Articular chondrocyte of knee joint (primary cell): Measurements from ENCODE around the gene BEST4. TPM values are rescaled to one million over a fixed set of nuclear protein-coding genes. Genes with fewer than 3 reads are reported as not detected.
A peak's percentile ranks its signal among the peaks of the same experiment; 100 is the strongest.

Experiments used
- small RNA-seq: library from RNA; depleted of rRNA; stranded (forward); fragments of <200 nt; gene quantifications from one replicate; pipeline ENCODE3, GENCODE V24; 2012
- total RNA-seq: library from RNA; depleted of rRNA; stranded (reverse); fragments of >200 nt; gene quantifications from 2 replicates; pipeline ENCODE4 v1.2.3, GENCODE V29; 2012

Gene BEST4
- total RNA-seq, result 0.11 and 0.13 TPM in 2 replicates

DNA sequence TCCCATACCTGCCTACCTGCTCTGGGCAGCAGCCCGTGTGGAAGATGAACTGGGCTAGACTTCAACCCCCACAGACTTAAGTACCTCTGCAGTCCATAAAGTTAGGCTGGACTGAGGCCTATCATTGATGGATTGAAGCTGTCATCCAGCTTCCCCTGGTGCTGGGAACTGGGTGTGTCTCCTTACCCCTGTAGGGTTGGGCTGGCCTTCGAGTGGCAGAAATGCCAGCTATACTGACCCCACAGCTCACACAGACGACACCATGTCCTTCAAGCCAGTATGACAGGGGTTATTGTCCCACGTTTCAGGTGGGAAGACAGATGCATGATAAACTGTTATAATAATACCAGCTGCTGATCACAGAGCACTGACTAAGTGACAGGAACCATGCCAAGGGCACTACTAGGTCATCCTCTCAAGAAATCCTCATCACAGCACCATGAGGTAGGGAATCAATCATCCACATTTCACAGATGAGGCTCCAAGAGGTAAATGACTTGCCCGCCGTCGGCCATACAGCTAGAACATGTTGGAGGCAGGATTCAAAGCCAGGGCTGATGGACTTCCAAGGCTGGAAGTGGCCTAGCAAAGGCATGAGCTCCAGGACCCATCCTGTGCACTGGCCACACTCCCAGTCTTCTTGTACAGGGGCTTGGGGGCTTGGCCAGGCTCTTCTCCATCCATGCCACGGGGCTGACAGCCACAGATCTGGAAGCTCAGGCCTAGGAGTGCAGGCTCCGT lies at the start of gene BEST4:
TSS of gene BEST4 (minus strand) at position 51 of the 741 bp plus-strand sequence. CDS start 465 bp downstream, outside the sequence.

DNA sequence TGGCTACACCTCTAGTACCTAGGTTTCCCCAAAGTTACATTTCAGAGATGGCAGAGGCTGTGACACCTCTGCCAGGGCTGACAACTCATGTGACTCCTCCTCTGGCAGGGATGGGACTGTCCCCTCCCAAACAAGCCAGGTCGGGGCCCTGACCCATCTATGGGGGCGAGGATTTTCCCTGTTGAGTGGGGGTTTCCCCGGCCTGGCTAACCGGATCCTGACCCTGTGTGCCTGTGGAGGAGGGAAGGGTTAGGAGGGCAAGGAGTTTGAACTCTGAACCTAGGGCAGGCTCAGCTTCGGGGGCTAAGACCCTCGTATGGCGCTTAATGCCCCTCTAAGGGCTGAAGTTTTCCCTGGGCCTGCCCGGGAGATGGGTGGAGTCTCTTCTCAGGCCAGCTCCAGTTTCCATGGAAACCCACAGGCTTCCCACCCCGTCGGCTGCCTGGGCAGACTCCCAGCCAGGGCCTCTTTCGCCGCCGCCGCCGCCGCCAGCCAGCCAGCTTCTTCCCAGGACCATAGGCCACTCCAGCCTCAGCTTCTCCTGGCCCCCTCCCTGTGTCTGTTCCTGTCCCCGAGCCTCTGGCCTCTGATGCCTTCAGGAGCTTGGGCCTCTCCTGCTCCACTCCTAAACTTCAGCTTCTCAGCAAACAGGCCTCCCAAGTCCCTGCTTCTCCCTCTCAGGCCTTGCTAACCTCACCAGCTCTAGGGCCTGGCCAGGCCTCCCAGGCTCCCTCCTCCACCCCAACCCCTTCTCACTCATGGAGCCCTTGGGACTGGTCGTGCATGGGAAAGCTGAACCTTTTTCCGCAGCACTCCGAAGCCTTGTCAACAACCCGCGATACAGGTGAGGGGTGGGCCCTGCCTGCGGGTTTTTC lies 20.3 kb upstream of the BEST4 start, which contains the start of gene BTBD19:
TSS of gene BTBD19 (plus strand) at position 461 of the 875 bp plus-strand sequence. CDS start at position 759, 298 bp downstream.

DNA sequence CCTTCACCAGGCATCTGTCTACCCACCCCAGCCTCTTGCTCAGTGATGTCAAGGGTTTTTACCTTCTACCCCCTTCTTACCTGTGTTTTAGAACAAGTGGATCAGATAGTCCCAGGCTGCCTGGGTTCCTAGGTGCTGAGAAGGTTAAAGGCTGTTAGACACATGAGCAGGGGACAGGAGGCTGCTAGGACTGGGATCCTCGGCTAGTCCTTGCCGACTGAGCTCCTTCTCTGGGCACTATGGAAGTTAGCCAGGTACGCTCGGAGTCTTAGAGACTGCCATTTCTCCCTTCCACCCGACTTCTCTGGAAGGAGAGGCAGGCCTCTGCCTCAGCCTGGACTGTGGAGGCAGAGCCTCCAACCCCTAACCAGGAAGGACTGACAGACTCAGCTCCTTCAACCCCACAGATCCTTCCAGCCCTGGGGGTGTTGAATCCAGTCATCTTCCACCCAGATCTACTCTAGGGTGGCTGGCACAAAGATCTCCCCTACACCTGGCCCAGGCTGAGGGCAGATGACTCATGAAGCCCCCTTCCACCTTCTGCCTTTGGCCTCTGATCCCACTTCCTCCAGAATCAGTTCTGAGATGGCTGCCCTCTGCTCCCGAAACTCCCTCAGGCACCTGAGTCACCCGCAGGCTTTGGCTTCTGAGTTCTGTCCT lies 18.9 kb upstream of the BEST4 start, which contains the start of gene DYNLT4:
TSS of gene DYNLT4 (minus strand) at position 648 of the 660 bp plus-strand sequence. CDS start 683 bp downstream, outside the sequence.

DNA sequence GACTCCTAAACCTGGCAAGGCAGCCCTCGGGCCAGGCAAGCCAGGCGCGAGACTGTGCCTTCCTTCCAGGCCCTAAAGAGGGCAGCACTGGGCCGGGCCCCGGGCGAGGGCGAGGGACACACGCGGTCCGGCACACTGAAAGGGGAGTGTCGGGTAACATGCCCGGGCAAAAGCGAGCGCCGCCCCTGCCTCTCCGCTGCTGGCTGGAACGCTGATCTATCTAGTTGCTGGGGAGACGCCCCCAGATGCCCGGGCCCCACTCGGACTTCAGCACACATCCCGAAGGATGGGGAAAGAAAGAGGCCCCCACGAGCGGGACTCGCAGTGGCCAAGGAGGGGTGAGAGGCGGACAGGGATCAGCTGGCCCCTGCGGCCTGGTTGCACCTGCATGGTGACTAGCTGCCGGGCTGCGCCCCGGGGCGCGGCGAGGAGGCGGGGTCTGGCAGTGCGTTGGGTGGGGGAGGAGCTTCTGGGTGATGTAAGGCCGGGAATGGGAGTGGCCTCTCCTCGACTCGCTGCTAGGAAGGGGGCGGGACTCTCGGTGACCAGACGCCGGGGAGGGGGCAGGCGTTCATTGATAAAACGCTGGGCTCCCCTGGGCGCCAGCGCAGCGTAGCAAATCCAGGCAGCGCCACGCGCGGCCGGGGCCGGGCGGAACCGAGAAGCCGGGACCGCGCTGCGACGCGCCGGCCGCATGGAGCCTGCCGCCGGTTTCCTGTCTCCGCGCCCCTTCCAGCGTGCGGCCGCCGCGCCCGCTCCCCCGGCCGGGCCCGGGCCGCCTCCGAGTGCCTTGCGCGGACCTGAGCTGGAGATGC lies 12.0 kb upstream of the BEST4 start, which contains the start of gene PLK3:
TSS of gene PLK3 (plus strand) at position 608 of the 815 bp plus-strand sequence. CDS start at position 695, 87 bp downstream.

DNA sequence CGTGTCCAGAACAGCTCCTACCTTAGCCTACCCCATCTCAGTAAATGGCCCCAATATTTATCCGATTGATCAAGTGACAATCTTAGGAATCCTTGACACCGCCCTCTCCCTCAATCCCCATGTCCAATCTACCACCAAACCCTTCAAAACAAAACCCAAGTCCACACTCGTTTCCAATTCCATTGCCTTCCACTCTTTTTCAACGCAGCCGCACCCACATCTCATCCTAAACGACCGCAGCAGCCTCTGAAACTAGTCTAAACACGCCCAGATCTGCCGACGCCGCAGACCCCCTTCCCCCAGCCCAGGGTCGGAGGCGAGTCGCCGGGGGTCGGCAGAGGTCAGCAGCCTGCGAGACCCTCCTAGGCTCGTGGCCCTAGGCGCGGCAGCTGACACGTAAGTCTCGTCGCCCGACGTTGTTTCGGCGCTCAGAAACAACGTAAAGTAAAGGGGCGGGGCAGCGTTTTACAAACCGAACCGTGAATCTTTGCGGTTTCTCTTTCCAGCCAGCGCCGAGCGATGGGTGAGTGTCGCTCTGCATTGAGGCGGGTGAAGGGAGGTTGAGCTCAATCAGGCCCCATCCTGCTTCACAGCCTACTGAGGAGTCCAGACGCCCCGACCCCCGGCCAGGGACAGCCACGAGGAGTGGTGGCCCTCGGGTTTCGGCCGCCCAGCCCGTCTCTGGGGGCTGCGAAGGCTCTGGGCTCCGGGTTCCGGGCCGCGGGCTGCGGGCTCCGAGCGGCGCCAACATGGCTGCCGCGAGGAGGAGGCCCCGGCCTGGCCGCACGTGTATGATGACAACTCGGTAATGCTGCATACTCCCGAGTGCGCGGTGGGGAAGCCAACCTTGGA lies 12.7 kb downstream of the BEST4 start, which contains the start of gene RPS8:
TSS of gene RPS8 (plus strand) at position 463 of the 852 bp plus-strand sequence. CDS start at position 520, 57 bp downstream.

DNA sequence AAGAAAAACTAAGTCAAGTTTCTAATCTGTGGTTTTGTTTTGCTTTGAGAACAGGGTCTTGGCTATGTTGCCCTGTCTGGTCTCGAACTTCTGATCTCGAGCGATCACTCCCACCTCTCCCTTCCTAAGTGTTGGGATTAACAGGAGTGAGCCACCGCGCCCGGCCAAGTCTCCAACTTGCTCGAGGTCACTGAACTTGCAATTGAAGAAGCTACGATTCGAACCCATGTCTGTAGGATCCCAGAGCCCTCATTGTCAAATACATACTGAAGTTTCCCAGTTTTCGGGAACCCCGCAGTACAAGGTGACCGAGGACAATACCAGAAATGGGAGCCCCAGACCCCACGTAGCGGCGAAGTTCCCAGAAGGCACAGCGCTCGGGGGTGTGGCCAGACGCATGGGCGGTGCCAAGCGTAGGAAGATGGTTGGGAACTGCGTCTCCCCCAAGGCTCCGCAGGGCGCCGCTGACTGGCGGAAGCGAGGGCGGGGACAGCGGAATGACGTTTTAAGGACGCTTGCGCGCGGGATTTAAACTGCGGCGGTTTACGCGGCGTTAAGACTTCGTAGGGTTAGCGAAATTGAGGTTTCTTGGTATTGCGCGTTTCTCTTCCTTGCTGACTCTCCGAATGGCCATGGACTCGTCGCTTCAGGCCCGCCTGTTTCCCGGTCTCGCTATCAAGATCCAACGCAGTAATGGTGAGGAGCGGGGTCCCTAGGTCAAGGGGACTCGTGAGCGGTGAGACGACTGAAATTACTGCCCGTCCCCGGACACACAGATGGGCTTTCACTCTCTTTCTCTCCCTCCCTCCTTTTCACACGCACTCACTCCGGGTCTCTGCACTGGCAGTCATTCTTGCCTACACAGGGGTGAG lies 48.4 kb downstream of the BEST4 start, which contains the start of gene KIF2C:
TSS of gene KIF2C (plus strand) at position 531 of the 872 bp plus-strand sequence. CDS start at position 627, 96 bp downstream.

Small RNA genes lying within 50 kb of the gene (small RNA-seq; reads per million reads assigned to genes)
- 415 reads per million, percentile 99 among the genes with 10 or more reads in this experiment for gene SNORD38A
- gene SNORD38B, result not detected
- 6.5 reads per million, percentile 92 among the genes with 10 or more reads in this experiment for gene SNORD46
- gene SNORD55, result not detected

Other genes with a start within 250 kb of the BEST4 start
- gene TMEM53, start 113.7 kb downstream of the BEST4 start, total RNA-seq, result 5.2 and 6.9 TPM in 2 replicates
- gene ARMH1, start 113.5 kb downstream of the BEST4 start, total RNA-seq, result 0.91 and 5.0 TPM in 2 replicates
- gene RNU5D-1, start 57.0 kb downstream of the BEST4 start, total RNA-seq, result not detected in 2 replicates
- gene KIF2C, start 48.3 kb downstream of the BEST4 start, total RNA-seq, result 13.6 and 17.6 TPM in 2 replicates
- 1,423 and 1,610 TPM in 2 replicates for gene RPS8, start 12.6 kb downstream of the BEST4 start, total RNA-seq
- 11.2 and 18.8 TPM in 2 replicates for gene PLK3, start 12.2 kb upstream of the BEST4 start, total RNA-seq
- gene DYNLT4, start 19.2 kb upstream of the BEST4 start, total RNA-seq, result 0.22 and 0.65 TPM in 2 replicates
- gene BTBD19, start 20.4 kb upstream of the BEST4 start, total RNA-seq, result 9.8 and 10.8 TPM in 2 replicates
- 0.11 and 0.13 TPM in 2 replicates for gene PTCH2, start 55.1 kb upstream of the BEST4 start, total RNA-seq
- 31.1 and 33.9 TPM in 2 replicates for gene EIF2B3, start 198.4 kb upstream of the BEST4 start, total RNA-seq
- 20.9 and 23.5 TPM in 2 replicates for gene HECTD3, start 223.2 kb upstream of the BEST4 start, total RNA-seq
- 114 and 124 TPM in 2 replicates for gene UROD, start 224.1 kb upstream of the BEST4 start, total RNA-seq